SH-SY5Y (cell line): ENCODE measurements around the gene ZMIZ1.

ENCODE experiments used
- GATA2 ChIP-seq: IDR thresholded peaks from 2 replicates; pipeline ENCODE4 v1.6.1; 2011; ENCODE audit warnings: mild to moderate bottlenecking, low read depth, low read length
- GATA3 ChIP-seq: IDR thresholded peaks from 2 replicates; pipeline ENCODE4 v1.6.1; 2011; ENCODE audit warnings: low read depth, mild to moderate bottlenecking, low read length, moderate library complexity

- no peak for TF ChIP-seq GATA2
- no peak for TF ChIP-seq GATA3
These were observed 118.6 kb downstream of the ZMIZ1 start for GRCh38 chr10:79187121-79187940.
